HG03066 (cell line): ENCODE results near the gene MROH2A.

Experiments
- ATAC-seq: cut with Tn5 transposase; IDR thresholded peaks from one replicate; pipeline ENCODE4 v1.9.1; 2021; ENCODE audit warnings: low read depth; ENCODE audit not compliant: unreplicated experiment

The MROH2A gene

GRCh38 chr2:233761040-233761769 lies 16.9 kb upstream of the MROH2A start:
- ATAC-seq = no peak

- ATAC-seq = no peak
These were observed 13.9 kb upstream of the MROH2A start for GRCh38 chr2:233764264-233764663.

GRCh38 chr2:233764761-233765160 lies 13.4 kb upstream of the MROH2A start:
- no peak for ATAC-seq

GRCh38 chr2:233766416-233766815 lies 11.7 kb upstream of the MROH2A start:
- ATAC-seq = no peak

GRCh38 chr2:233768076-233768475 lies 10.1 kb upstream of the MROH2A start:
- no peak for ATAC-seq

- no peak for ATAC-seq
These were observed 8.9 kb upstream of the MROH2A start for GRCh38 chr2:233769260-233769659.

GRCh38 chr2:233772153-233772552 lies 6.0 kb upstream of the MROH2A start:
- ATAC-seq = no peak

- no peak for ATAC-seq
These were observed 5.5 kb upstream of the MROH2A start for GRCh38 chr2:233772583-233772982.

GRCh38 chr2:233773854-233774253 lies 4.3 kb upstream of the MROH2A start:
- ATAC-seq = no peak

- ATAC-seq = no peak
These were observed 2.7 kb upstream of the MROH2A start for GRCh38 chr2:233775414-233775813.

GRCh38 chr2:233779722-233780121 lies 1.6 kb downstream of the MROH2A start:
- no peak for ATAC-seq

- ATAC-seq = no peak
These were observed 2.6 kb downstream of the MROH2A start for GRCh38 chr2:233780771-233781170.

- ATAC-seq = no peak
These were observed 11.4 kb downstream of the MROH2A start for GRCh38 chr2:233789554-233789953.

GRCh38 chr2:233791151-233791882 lies 13.2 kb downstream of the MROH2A start:
- ATAC-seq = no peak

GRCh38 chr2:233791883-233792329 lies 13.8 kb downstream of the MROH2A start:
- ATAC-seq = no peak

GRCh38 chr2:233792720-233793119 lies 14.6 kb downstream of the MROH2A start:
- ATAC-seq = no peak

GRCh38 chr2:233793465-233794127 lies 15.5 kb downstream of the MROH2A start:
- no peak for ATAC-seq

GRCh38 chr2:233794128-233794658 lies 16.1 kb downstream of the MROH2A start:
- ATAC-seq = no peak

GRCh38 chr2:233795735-233796171 lies 17.6 kb downstream of the MROH2A start:
- no peak for ATAC-seq

GRCh38 chr2:233796254-233796653 lies 18.1 kb downstream of the MROH2A start:
- ATAC-seq = no peak
